ENCODE results near the gene UBAP1. TPM values are rescaled to one million over a fixed set of nuclear protein-coding genes. Genes with fewer than 3 reads are reported as not detected.

Gene UBAP1
- total and polyA plus RNA-seq, 2 experiments from 2014 or later = 17.4 to 20.7 TPM

DNA sequence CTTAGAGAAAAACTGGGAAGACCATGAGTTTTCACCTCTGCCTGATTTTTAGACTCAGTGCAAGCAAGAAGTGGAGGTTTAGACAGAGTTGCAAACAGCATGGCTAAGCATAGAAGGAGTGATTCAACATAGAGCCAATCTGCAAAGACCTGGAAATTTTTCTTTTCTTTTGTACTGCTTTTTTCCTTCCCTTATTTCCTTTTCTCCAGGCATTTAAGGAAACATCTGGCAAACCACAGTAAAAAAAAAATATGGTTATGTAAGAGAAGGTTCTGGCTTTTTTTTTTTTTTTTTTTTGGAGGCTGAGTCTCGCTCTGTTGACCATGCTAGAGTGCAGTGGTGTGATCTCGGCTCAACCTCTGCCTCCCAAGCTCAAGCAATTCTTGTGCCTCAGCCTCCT, 35.7 kb upstream of the UBAP1 start (continued):
- TF ChIP-seq, protein P1, sequence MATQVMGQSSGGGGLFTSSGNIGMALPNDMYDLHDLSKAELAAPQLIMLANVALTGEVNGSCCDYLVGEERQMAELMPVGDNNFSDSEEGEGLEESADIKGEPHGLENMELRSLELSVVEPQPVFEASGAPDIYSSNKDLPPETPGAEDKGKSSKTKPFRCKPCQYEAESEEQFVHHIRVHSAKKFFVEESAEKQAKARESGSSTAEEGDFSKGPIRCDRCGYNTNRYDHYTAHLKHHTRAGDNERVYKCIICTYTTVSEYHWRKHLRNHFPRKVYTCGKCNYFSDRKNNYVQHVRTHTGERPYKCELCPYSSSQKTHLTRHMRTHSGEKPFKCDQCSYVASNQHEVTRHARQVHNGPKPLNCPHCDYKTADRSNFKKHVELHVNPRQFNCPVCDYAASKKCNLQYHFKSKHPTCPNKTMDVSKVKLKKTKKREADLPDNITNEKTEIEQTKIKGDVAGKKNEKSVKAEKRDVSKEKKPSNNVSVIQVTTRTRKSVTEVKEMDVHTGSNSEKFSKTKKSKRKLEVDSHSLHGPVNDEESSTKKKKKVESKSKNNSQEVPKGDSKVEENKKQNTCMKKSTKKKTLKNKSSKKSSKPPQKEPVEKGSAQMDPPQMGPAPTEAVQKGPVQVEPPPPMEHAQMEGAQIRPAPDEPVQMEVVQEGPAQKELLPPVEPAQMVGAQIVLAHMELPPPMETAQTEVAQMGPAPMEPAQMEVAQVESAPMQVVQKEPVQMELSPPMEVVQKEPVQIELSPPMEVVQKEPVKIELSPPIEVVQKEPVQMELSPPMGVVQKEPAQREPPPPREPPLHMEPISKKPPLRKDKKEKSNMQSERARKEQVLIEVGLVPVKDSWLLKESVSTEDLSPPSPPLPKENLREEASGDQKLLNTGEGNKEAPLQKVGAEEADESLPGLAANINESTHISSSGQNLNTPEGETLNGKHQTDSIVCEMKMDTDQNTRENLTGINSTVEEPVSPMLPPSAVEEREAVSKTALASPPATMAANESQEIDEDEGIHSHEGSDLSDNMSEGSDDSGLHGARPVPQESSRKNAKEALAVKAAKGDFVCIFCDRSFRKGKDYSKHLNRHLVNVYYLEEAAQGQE (IDR thresholded peaks at IDR 0.05; ENCODE audit: unreplicated experiment) = no peak
- TF ChIP-seq NANOG (IDR thresholded peaks at IDR 0.05; ENCODE audit: borderline replicate concordance) (no peak), STAT1 (IDR thresholded peaks at IDR 0.05; ENCODE audit: unreplicated experiment) (no peak), CREB1 (CRISPR knock-in tag; IDR thresholded peaks at IDR 0.05; ENCODE audit: low read depth) (no peak)
- TF ChIP-seq, protein P2, sequence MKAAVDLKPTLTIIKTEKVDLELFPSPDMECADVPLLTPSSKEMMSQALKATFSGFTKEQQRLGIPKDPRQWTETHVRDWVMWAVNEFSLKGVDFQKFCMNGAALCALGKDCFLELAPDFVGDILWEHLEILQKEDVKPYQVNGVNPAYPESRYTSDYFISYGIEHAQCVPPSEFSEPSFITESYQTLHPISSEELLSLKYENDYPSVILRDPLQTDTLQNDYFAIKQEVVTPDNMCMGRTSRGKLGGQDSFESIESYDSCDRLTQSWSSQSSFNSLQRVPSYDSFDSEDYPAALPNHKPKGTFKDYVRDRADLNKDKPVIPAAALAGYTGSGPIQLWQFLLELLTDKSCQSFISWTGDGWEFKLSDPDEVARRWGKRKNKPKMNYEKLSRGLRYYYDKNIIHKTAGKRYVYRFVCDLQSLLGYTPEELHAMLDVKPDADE (IDR thresholded peaks at IDR 0.05) = no peak

DNA sequence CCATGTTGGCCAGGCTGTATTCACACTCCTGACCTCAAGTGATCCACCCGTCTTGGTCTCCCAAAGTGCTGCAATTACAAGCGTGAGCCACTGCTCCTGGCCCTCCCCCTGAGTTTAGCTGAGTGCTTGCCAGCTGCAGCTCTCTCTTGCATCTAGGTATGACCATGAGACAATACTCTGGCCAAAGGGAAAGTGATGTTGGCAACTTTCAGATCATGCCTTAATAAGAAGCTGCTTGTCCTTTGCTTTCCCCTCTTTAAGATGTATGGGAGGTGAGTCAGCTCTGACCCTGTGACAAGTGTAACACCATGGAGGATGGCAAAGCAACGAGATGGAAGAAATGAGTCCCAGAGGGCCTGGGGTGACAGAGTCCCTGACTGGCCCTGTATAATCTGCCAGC, 33.7 kb upstream of the UBAP1 start:
- Histone ChIP-seq H3K4me2 (no peak overlapping the region), H3K4me1 (ENCODE audit: insufficient read depth) (no peaks in the 10 kb centered on the region), H4K20me1 (replicated peaks; ENCODE audit: insufficient read depth) (no peaks in the 10 kb centered on the region), H3F3A (replicated peaks; ENCODE audit: low read depth) (no peaks in the 10 kb centered on the region), H3K9me2 (ENCODE audit: insufficient read depth) (no peaks in the 10 kb centered on the region), H2AFZ (peak overlapping the region; percentile 59; the same call in 1 of the 2 replicates), H3K4me3 (no peak overlapping the region), H3K36me3 (ENCODE audit: insufficient read depth) (no peaks in the 10 kb centered on the region), H3K27me3 (ENCODE audit: insufficient read depth) (no peaks in the 10 kb centered on the region), H3K27ac (ENCODE audit: low read depth) (no peak overlapping the region), H3K79me2 (replicated peaks; ENCODE audit: insufficient read depth) (no peaks in the 10 kb centered on the region)
- H3K27me3 Mint-ChIP-seq (ENCODE audit: insufficient read depth, low read depth, poor library complexity) = peaks cover 2% of the 10 kb centered on the region
- peak; percentile 73 for ATAC-seq
- no peaks in the 10 kb centered on the region for H3K4me1 Mint-ChIP-seq
- H3K27ac Mint-ChIP-seq = no peak overlapping the region
- H3K4me3 Mint-ChIP-seq = no peak overlapping the region
- DNase-seq (ENCODE audit: low spot score) = peak; percentile 27
- no peaks in the 10 kb centered on the region for H3K36me3 Mint-ChIP-seq (ENCODE audit: low read depth)
- H3K9me3 Mint-ChIP-seq = no peaks in the 10 kb centered on the region
- no peak for TF ChIP-seq JUNB (IDR thresholded peaks at IDR 0.05; ENCODE audit: unreplicated experiment)
- TF ChIP-seq EZH2phosphoT487 (IDR thresholded peaks at IDR 0.05; ENCODE audit: unreplicated experiment) = no peak
- no peak for TF ChIP-seq ZNF114 (CRISPR knock-in tag; IDR thresholded peaks at IDR 0.05)

DNA sequence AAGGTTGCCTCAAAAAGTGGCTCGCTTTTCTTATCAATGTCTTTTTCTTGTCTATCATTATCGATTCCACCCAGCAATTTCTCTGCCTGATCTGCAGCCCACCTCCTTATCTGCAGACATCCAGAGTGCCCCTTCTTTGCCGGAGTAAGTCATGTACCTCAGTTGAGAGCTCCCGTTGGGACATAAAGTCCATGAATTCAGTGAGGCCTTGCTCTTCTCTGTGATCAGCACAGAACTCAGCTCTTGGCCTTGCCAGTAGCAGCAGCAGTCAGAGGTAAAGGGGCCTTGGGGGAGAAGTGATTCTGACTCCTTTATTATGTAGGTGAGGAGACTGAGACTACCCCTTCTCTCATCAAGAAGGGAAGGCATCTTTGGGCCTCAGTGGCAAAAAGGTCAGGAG, 27.4 kb upstream of the UBAP1 start:
- H3K4me3 ChIP-seq = no peak overlapping the region
- H3K36me3 ChIP-seq (ENCODE audit: insufficient read depth) = no peaks in the 10 kb centered on the region
- no peaks in the 10 kb centered on the region for H4K20me1 ChIP-seq (replicated peaks; ENCODE audit: insufficient read depth)
- ATAC-seq (peak; percentile 50; the same call in 2 of the 3 replicates), DNase-seq (ENCODE audit: low spot score) (no peak)
- H2AFZ ChIP-seq = peak overlapping the region; percentile 70; the same call in 1 of the 2 replicates
- peaks cover 11% of the 10 kb centered on the region; the same call in 2 of the 3 replicates for H3K4me1 Mint-ChIP-seq
- no peaks in the 10 kb centered on the region for H3K9me3 Mint-ChIP-seq
- H3K4me2 ChIP-seq = no peak overlapping the region
- no peaks in the 10 kb centered on the region; the same call in 1 of the 2 replicates for H3K4me1 ChIP-seq (ENCODE audit: insufficient read depth)
- H3K79me2 ChIP-seq (replicated peaks; ENCODE audit: insufficient read depth) = no peaks in the 10 kb centered on the region
- H3K36me3 Mint-ChIP-seq (ENCODE audit: low read depth) = no peaks in the 10 kb centered on the region
- H3K27me3 Mint-ChIP-seq (ENCODE audit: insufficient read depth, low read depth, poor library complexity) = peaks cover 1% of the 10 kb centered on the region
- 0 out of 2 replicates have a peak overlapping the region, but pooled peaks have one; percentile 50 for H3K27ac ChIP-seq (ENCODE audit: low read depth)
- no peak overlapping the region for H3K4me3 Mint-ChIP-seq
- peak overlapping the region; percentile 30; the same call in 1 of the 2 replicates for H3K27ac Mint-ChIP-seq
- H3K9me2 ChIP-seq (ENCODE audit: insufficient read depth) = no peaks in the 10 kb centered on the region
- no peaks in the 10 kb centered on the region for H3K27me3 ChIP-seq (ENCODE audit: insufficient read depth)
- H3F3A ChIP-seq (replicated peaks; ENCODE audit: low read depth) = no peaks in the 10 kb centered on the region
- TF ChIP-seq, protein P3, sequence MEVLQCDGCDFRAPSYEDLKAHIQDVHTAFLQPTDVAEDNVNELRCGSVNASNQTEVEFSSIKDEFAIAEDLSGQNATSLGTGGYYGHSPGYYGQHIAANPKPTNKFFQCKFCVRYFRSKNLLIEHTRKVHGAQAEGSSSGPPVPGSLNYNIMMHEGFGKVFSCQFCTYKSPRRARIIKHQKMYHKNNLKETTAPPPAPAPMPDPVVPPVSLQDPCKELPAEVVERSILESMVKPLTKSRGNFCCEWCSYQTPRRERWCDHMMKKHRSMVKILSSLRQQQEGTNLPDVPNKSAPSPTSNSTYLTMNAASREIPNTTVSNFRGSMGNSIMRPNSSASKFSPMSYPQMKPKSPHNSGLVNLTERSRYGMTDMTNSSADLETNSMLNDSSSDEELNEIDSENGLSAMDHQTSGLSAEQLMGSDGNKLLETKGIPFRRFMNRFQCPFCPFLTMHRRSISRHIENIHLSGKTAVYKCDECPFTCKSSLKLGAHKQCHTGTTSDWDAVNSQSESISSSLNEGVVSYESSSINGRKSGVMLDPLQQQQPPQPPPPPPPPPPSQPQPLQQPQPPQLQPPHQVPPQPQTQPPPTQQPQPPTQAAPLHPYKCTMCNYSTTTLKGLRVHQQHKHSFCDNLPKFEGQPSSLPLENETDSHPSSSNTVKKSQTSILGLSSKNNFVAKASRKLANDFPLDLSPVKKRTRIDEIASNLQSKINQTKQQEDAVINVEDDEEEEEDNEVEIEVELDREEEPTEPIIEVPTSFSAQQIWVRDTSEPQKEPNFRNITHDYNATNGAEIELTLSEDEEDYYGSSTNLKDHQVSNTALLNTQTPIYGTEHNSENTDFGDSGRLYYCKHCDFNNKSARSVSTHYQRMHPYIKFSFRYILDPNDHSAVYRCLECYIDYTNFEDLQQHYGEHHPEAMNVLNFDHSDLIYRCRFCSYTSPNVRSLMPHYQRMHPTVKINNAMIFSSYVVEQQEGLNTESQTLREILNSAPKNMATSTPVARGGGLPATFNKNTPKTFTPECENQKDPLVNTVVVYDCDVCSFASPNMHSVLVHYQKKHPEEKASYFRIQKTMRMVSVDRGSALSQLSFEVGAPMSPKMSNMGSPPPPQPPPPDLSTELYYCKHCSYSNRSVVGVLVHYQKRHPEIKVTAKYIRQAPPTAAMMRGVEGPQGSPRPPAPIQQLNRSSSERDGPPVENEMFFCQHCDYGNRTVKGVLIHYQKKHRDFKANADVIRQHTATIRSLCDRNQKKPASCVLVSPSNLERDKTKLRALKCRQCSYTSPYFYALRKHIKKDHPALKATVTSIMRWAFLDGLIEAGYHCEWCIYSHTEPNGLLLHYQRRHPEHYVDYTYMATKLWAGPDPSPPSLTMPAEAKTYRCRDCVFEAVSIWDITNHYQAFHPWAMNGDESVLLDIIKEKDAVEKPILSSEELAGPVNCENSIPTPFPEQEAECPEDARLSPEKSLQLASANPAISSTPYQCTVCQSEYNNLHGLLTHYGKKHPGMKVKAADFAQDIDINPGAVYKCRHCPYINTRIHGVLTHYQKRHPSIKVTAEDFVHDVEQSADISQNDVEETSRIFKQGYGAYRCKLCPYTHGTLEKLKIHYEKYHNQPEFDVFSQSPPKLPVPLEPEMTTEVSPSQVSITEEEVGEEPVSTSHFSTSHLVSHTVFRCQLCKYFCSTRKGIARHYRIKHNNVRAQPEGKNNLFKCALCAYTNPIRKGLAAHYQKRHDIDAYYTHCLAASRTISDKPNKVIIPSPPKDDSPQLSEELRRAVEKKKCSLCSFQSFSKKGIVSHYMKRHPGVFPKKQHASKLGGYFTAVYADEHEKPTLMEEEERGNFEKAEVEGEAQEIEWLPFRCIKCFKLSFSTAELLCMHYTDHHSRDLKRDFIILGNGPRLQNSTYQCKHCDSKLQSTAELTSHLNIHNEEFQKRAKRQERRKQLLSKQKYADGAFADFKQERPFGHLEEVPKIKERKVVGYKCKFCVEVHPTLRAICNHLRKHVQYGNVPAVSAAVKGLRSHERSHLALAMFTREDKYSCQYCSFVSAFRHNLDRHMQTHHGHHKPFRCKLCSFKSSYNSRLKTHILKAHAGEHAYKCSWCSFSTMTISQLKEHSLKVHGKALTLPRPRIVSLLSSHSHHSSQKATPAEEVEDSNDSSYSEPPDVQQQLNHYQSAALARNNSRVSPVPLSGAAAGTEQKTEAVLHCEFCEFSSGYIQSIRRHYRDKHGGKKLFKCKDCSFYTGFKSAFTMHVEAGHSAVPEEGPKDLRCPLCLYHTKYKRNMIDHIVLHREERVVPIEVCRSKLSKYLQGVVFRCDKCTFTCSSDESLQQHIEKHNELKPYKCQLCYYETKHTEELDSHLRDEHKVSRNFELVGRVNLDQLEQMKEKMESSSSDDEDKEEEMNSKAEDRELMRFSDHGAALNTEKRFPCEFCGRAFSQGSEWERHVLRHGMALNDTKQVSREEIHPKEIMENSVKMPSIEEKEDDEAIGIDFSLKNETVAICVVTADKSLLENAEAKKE (CRISPR knock-in tag; IDR thresholded peaks at IDR 0.05) = no peak
